Gastroesophageal sphincter (tissue), 4 donors: ENCODE results near the gene TALDO1. TPM values are rescaled to one million over a fixed set of nuclear protein-coding genes. Genes with fewer than 3 reads are reported as not detected.
"Not testable (repeated sequence)": the region's sequence is repeated elsewhere in the genome, so short reads cannot be mapped to it uniquely, and the experiment has no call there.

Experiments
- ATAC-seq: fragments of 150-250 bp; one replicate; pipeline ENCODE4 v1.9.1; 2016; ENCODE audit warnings: mild to moderate bottlenecking, moderate library complexity
- H3K27ac ChIP-seq, 4 donors: fragments of 200-600 bp; sonication (generic) in 3 of 4; 1 replicate in 3 of 4; 2 replicates in 1 of 4; pipeline ENCODE4 v1.5.1; 2016 to 2019
- H3K27me3 ChIP-seq: fragments of 200-600 bp; sonication (generic); one replicate; pipeline ENCODE4 v1.5.1; 2019
- H3K36me3 ChIP-seq, 2 donors: fragments of 200-600 bp; sonication (generic); one replicate each; pipeline ENCODE4 v1.5.1; 2019; ENCODE audit warnings: control low read depth in 1 of 2
- H3K4me1 ChIP-seq, 3 donors: fragments of 200-600 bp; sonication (generic); 1 replicate in 2 of 3; 2 replicates in 1 of 3; pipeline ENCODE4 v1.5.1; 2016 to 2019; ENCODE audit warnings: control low read depth in 2 of 3
- H3K4me3 ChIP-seq, 2 donors: fragments of 200-600 bp; sonication (generic); one replicate each; pipeline ENCODE4 v1.5.1; 2019; ENCODE audit warnings: mild to moderate bottlenecking in 1 of 2, moderate library complexity in 1 of 2
- H3K9me3 ChIP-seq, 3 donors: fragments of 200-600 bp; sonication (generic); one replicate each; pipeline ENCODE4 v1.5.1; 2017 to 2019; ENCODE audit warnings: control low read depth in 2 of 3
- CTCF ChIP-seq, 4 experiments: fragments of 200-600 bp in 2 of 4; fragments of 450-650 bp in 2 of 4; sonication (generic) in 1 of 4; IDR thresholded peaks; one replicate each; pipeline ENCODE4 v1.5.1; 2017 to 2019; ENCODE audit warnings: antibody characterized with exemption in 4 of 4, mild to moderate bottlenecking in 2 of 4, moderate library complexity in 2 of 4
- EP300 ChIP-seq: sonication (generic); formaldehyde crosslinking; IDR thresholded peaks from one replicate; pipeline ENCODE4 v1.6.1; 2017; ENCODE audit warnings: antibody characterized with exemption, mild to moderate bottlenecking
- POLR2A ChIP-seq, 2 donors: fragments of 450-650 bp; IDR thresholded peaks; one replicate each; pipeline ENCODE4 v1.6.1; 2017; ENCODE audit warnings: antibody characterized with exemption in 2 of 2, mild to moderate bottlenecking in 2 of 2, moderate library complexity in 1 of 2
- POLR2AphosphoS5 ChIP-seq: sonication (generic); formaldehyde crosslinking; IDR thresholded peaks from one replicate; pipeline ENCODE4 v1.6.1; 2017; ENCODE audit warnings: antibody characterized with exemption
- WGBS, 2 donors: methylation state at CpG; one replicate each; pipeline ENCODE4 v1.1.5; 2018; ENCODE audit warnings: low coverage in 1 of 2; 5-methylcytosine and 5-hydroxymethylcytosine counted together
- total RNA-seq, 4 donors: library from RNA; depleted of rRNA; stranded (reverse); fragments of >200 nt; gene quantifications; one replicate each; pipeline ENCODE4 v1.1.0, GENCODE V29; 2016

The TALDO1 gene
- total RNA-seq, 4 donors from 2014 or later: 161 to 201 (median 185) TPM

GRCh38 chr11:737366-737765, 9.9 kb upstream of the TALDO1 start:
- Histone ChIP-seq H3K27ac (no peak overlapping the region), H3K9me3 (no peaks in the 10 kb centered on the region), H3K4me3 (no peak overlapping the region), H3K36me3 (no peaks in the 10 kb centered on the region), H3K27me3 (peaks cover 33% of the 10 kb centered on the region), H3K4me1 (no peaks in the 10 kb centered on the region)
- 27 to 48% methylated on average over 6 to 10 of the region's 11 CpGs for WGBS, 2 donors
- ATAC-seq: no peak
- no peak for TF ChIP-seq POLR2A (IDR thresholded peaks at IDR 0.05)
- TF ChIP-seq POLR2AphosphoS5: no peak
- TF ChIP-seq CTCF (IDR thresholded peaks at IDR 0.05): no peak
- TF ChIP-seq EP300: no peak

DNA sequence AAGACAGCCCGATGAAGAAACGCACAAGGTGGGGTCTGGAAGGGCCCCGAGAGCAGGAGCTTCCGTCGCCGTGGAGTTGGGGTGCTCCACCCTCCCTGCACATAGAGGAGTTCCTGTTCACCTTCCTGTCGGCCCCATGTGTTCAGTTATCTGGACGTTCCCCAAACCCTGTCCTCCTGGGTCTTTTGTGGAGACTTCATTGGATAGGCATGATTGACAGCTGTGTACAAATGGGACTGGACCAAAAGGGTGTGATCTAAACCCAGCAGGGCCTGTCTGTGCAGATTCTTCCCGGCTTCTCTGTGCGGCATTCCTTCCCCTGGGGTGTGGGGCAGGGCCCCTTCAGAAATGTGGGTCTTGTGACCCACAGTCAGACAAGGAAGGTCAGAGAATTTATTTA, 9.4 kb upstream of the TALDO1 start:
- 69 to 71% methylated on average over 3 to 6 of the region's 10 CpGs for WGBS, 2 donors
- peaks cover 28% of the 10 kb centered on the region for H3K27me3 ChIP-seq
- H3K36me3 ChIP-seq, H3K4me1 ChIP-seq, H3K4me3 ChIP-seq, H3K9me3 ChIP-seq, ATAC-seq, H3K27ac ChIP-seq: not testable (repeated sequence)

- H3K4me1 ChIP-seq: peaks cover 0 to 11% (median 6%) of the 10 kb centered on the region in 3 donors
- no peak for TF ChIP-seq EP300
- no peak for TF ChIP-seq POLR2AphosphoS5
- no peak for TF ChIP-seq POLR2A (IDR thresholded peaks at IDR 0.05)
- no peak for TF ChIP-seq CTCF (IDR thresholded peaks at IDR 0.05)
- H3K9me3 ChIP-seq: no peaks in the 10 kb centered on the region
- no peak overlapping the region for H3K4me3 ChIP-seq
- WGBS, 2 donors: 93% methylated on average over 3 of the region's 3 CpGs; no CpG with 5 or more reads in 1 of the 2 donors
- H3K27ac ChIP-seq: no peak overlapping the region
- peaks cover 11% of the 10 kb centered on the region for H3K27me3 ChIP-seq
- ATAC-seq: no peak
- no peaks in the 10 kb centered on the region for H3K36me3 ChIP-seq
These were observed 5.1 kb upstream of the TALDO1 start for GRCh38 chr11:742156-742546.

DNA sequence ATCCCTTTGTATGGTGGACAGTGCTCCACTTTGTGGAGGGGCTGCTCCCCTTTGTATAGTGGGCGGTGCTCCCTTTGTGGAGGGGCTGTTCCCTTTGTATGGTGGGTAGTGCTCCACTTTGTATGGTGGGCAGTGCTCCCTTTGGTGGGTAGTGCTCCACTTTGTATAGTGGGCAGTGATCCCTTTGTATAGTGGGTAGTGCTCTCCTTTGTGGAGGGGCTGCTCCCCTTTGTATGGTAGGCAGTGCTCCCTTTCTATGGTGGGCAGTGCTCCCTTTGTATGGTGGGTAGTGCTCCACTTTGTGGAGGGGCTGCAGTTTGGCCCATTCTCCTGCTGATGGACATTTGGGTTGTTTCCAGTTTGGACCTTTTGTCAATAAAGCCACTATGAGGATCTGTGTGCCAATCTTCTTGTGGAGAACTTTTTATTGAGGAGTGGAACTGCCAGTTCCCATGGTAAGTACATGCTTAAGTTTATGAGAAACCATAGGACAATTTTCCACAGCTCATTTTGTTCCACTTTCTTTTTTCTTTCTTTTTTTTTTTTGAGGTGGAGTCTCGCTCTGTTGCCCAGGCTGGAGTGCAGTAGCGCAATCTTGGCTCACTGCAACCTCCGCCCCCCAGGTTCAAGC, 4.6 kb upstream of the TALDO1 start:
- WGBS, 2 donors: 80% methylated on average over 1 of the region's 4 CpGs; no CpG with 5 or more reads in 1 of the 2 donors
- Histone ChIP-seq H3K27me3 (peaks cover 11% of the 10 kb centered on the region), H3K4me1 (peaks cover 0 to 11% (median 6%) of the 10 kb centered on the region in 3 donors), H3K4me3 (no peak overlapping the region), H3K27ac (no peak overlapping the region), H3K9me3 (no peaks in the 10 kb centered on the region), H3K36me3 (no peaks in the 10 kb centered on the region)
- TF ChIP-seq EP300 (no peak), POLR2A (IDR thresholded peaks at IDR 0.05) (no peak), POLR2AphosphoS5 (no peak), CTCF (IDR thresholded peaks at IDR 0.05) (no peak)
- ATAC-seq: no peak

DNA sequence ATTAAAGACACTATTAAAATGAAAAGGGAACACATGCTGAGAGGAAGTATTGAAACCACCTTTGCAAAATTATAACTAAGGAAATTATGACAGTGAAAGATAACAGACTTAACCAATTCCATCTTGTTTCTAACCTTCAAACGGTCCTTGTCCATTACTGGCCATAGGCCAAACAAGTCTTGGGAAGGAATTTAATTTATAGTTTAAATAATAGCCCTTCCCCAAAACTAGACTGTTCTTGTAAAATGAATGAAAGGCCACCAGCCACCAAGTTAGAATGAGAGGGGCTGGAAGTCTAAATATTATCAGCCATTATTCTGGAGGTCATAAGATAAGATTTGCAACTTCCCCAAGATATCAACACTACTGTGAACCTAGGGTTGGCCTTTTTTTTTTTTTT, 1.8 kb upstream of the TALDO1 start:
- H3K27ac ChIP-seq: no peak overlapping the region

More for the DNA sequence above, 1.8 kb upstream of the TALDO1 start:
- TF ChIP-seq EP300 (no peak), POLR2A (IDR thresholded peaks at IDR 0.05) (no peak), CTCF (IDR thresholded peaks at IDR 0.05) (no peak), POLR2AphosphoS5 (no peak)
- H3K4me3 ChIP-seq: no peak overlapping the region
- 21 to 27% methylated on average over 1 of the region's 1 CpG for WGBS, 2 donors
- no peak for ATAC-seq
- H3K4me1 ChIP-seq: peaks cover 0 to 39% (median 15%) of the 10 kb centered on the region in 3 donors
- H3K27me3 ChIP-seq: peaks cover 6% of the 10 kb centered on the region
- no peaks in the 10 kb centered on the region for H3K9me3 ChIP-seq
- H3K36me3 ChIP-seq: no peaks in the 10 kb centered on the region
